Midbrain (tissue), 1 donor: ENCODE measurements around the gene CCDC126.
"Not testable (repeated sequence)": the region's sequence is repeated elsewhere in the genome, so short reads cannot be mapped to it uniquely, and the experiment has no call there.

Source experiments
- DNase-seq: peaks from one replicate; lab custom pipeline; 2025; lab: John Stamatoyannopoulos, UW

Gene CCDC126

GRCh38 chr7:23628370-23628769 lies 31.2 kb downstream of the CCDC126 start:
- DNase-seq, result no peak

- no peak for DNase-seq
Observed at GRCh38 chr7:23633417-23633816, 36.2 kb downstream of the CCDC126 start.

- DNase-seq, result no peak
Observed at GRCh38 chr7:23645822-23646221, 48.6 kb downstream of the CCDC126 start.

DNA sequence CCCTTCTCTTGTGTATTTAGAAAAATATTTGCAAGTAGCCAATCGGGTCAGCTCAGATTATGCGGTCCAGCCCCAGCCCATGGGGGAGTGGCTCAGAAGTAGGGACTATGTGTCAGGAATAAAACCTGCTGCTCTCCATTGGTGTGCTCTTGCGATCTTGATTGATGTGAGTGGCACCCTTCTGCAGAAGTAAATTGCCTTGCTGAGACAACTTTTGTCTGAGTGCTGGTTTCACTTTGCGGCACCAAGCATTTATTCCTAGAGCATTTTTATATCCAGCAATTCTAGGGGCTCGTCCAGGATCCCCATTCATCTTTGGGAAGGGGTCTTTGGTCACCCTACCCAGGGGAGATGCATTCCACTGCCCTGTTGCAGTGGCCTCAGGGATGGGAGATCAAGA lies 56.8 kb downstream of the CCDC126 start:
- no peak for DNase-seq

DNA sequence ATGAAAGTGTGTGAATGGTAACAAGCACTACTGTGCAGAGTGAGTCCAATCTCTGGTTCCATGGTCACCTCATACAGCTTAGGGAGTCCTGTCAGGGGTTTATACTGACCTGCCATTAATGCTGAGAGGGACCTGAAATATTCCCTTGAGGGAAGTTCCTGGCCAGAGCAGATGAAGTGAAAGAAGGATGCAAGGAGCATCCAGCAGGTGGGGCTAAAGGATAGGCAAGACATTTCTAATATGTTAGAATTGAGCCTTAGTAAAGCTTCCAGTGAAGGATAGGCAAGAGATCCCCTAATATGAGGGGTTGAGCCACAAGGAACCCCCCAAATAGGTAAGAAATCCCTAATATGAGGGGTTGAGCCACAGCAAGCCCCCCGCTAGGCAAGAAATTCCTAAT lies 57.3 kb downstream of the CCDC126 start:
- DNase-seq, result peak; percentile 25

DNA sequence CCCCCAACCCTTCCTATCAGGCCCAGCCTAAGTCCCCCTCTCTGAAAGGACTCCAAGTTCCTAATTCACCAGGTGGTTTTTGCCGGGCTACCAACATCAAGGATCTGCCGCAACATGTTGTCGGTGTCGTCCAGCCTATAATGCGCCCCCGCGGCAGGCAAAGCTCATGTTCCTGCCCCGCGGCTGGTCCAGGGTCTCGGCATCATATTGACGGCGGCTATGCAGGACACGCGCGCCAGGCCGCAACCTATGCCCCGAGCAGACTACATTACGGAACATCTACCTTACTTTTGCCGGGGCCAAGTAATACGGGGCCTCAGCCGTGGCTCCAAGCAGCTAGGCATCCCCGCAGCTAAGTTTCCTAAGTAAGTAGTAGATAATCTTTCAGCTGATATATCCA lies 58.3 kb downstream of the CCDC126 start:
- DNase-seq, result no peak

DNA sequence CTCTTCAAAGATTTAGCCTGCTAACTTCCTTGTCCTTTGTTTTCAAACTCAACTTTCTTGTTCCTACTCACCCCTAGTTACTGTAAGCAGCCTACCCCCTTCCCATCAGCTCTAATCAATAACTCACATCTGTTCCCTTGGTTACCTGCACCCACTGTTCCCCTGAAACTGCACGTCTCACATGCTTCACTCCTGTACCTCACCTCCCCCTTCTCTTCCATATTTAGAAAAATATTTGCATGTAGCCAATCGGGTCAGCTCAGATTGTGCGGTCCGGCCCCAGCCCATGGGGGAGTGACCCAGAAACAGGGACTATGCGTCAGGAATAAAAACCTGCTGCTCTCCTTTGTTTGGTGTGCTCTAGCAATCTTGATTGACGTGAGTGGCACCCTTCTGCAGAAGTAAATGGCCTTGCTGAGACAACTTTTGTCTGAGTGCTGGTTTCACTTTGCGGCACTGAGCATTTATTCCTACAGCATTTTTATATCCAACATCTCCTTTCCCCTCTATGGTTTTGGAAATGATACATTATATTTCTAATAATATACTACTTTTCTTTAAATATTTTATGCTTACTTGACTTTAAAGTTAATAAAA lies 61.7 kb downstream of the CCDC126 start:
- no peak for DNase-seq

DNA sequence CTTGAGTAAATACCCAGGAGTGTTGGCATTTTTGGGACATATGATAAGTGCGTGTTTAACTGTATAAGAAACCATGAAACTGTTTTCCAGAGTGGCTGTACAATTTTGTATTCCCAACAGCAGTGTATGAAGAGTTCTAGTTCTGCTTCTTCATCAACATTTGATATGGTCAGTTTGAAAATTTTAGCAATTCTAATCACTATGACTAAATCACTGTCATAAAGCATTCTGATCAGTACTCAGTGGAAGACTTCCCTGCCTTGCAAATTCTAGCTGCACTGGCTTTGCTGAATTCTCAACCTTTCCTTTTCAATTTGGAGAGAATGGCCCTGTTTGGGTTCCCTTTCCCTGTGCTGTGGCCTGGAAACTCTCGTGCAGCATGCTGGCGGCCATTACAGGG lies 64.2 kb downstream of the CCDC126 start:
- no peak for DNase-seq

DNA sequence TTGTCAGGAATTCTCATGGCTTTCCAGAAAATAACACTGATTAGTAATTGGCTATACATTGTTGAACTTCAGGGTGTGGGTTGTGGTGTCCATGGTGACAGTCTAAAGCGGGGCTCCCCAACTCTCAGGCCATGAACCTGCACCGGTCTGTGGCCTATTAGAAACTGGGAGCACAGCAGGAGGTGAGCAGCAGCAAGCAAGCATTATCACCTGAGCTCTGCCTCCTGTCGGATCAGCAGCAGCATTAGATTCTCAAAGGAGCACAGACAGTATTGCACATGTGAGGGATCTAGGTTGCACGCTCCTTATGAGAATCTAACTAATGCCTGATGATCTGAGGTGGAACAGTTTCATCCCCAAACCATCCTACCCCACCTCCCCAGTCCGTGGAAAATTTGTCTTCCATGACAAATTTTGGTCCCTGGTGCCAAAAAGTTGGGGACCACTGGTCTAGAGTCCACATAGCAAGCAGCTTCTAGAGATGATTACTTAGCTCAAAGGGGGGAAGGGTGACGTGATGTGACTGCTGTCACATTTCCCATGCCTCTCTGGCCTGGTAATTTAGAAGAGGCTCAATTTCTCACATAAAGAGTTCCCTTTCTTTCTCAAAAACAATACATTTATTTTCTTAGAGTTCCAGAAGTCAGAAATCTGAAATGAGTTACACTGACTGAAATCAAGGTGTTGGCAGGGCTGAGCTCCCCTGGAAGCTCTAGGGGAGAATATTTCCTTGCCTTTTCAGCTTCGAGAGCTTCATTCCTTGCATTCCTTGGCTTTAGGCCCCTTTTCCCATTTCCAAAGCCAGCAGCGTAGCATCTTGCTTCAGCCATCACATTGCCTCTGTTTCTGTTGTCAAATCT lies 65.2 kb downstream of the CCDC126 start:
- DNase-seq, result no peak

- DNase-seq, result no peak
Observed at GRCh38 chr7:23662984-23663313, 65.8 kb downstream of the CCDC126 start.

DNA sequence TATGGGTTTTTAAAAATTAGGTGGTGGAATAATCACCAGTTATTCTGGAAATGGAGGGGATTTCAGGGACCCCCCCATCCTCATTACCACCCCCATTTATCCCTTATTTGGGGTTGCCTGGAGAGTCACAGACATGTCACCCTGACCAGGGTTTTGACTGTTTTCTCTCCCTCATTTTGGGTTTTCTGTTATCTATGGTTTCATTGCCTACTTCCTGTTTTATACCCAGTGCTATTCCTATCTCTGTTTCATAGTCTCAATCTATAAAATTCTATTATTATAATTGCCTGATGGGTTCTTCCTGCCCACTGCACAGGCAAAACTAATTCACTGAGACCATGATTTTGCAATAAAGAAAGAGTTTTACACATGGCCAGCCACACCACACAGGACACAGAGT lies 66.9 kb downstream of the CCDC126 start:
- no peak for DNase-seq

DNA sequence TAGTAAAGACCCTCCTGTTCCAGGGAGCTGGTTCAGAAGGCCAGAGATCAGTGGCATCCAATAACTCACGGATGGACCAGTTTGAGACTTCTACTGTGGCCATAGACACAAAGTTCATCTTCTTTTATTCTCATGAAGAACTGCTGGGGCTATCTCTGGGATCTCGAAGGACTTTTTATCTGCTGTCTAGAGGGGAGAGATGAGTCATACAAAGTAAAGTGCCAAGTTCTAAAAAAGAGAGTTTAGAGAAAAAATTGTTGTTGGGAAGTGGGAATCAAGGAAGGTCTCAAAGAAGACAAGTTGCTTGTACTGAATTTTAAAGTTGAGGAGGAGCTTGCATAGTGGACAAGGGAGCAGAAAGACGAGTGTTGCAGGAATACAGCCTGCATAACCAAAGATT lies 74.9 kb downstream of the CCDC126 start:
- DNase-seq, result no peak

DNA sequence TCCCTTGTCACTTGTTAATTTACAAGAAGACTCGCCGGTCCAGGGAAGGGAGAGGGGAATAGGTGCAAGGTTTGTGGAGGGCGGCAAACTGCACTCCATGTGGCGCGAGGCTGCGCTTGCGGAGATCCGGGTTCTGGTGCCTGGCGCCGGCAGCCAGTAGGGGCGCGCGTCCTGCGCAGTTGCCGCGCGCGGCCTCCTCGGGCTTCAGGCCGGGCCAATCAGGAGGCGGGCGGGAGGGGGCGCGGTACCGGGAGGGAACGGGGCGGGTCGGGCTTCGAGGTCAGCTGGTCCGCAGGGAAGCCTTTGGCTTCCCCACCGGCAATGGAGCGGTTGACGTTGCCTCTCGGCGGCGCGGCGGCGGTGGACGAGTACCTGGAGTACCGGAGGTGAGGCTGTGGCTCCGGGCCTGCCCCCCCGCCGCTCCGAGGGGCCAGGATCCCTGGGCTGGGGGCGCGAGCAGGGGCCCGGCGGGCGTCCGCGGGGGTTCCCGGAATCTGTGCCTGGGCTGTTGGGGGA lies 82.8 kb downstream of the CCDC126 start, which contains the start of gene FAM221A:
TSS of gene FAM221A (plus strand) at position 302 of the 516 bp plus-strand sequence. CDS start at position 322, 20 bp downstream.
- DNase-seq, result peak; percentile 95

DNA sequence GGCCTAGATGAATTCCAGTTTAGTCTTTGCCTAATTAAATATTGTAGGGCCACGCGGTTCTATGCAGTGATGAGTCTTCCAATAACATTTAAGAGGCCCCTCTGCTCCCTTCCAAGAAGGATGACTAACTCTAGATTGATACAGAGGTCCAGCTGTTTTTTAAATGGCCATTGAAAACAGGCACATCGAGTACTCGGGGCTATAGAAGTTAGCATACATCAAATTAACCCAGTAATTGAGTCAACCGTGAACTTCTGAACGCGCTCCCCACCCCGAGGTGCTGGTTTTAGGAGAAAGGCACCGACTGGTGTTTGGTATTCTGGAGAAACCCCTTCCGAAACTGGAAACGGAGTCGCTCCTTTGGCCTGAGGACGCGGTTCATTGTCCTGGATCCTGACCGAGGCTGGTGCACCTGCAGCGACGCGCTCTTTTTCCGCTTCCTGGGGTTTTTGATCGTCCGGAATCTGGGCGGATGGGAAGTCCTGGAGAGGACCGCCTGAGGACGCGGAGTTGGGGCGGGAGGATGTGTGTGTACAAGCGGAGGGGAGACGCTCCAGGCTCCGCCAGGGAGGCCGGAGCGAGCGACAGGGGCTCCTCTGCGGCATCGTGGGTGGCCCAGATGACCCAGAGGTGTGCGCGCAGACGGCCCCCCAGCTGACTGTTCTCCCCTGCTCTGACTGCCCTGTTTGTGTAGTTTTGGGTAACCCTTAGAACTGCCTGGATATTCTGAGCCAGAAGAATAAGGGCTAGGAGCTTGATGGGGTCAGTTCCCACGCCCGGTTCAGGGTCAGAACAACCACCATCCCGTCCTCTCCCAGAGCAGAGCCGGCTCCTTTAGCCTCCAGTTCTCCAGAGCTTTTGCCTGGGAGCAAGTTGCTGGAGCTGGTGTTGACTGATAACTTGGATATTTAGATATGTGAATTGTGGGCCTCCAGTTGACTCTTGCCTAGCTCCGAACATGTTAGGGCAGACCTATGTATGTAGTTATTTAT lies 83.5 kb downstream of the CCDC126 start:
- peak; percentile 45 for DNase-seq

DNA sequence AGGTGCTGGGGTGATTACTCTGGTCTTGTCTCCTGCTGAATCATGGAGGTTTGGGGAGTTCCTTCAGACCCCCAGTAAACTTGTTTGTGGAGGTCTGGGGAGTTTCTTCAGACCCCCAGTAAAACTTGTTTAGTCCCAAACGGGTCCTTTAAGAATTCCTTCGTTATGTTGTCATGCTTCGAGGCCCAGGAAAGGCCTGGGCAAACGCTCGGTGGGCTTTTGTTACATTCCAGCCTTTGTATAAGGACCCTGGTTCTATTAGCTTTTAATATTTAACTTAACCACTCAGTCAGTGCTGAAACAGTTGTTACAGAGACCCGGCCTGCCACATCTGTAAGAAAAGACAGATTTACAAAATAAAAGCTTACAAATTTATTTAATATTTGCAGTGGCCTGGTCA lies 86.9 kb downstream of the CCDC126 start:
- not testable (repeated sequence) for DNase-seq

GRCh38 chr7:23685731-23686130 lies 88.5 kb downstream of the CCDC126 start:
- DNase-seq, result no peak

- no peak for DNase-seq
Observed at GRCh38 chr7:23687011-23687410, 89.8 kb downstream of the CCDC126 start.

DNA sequence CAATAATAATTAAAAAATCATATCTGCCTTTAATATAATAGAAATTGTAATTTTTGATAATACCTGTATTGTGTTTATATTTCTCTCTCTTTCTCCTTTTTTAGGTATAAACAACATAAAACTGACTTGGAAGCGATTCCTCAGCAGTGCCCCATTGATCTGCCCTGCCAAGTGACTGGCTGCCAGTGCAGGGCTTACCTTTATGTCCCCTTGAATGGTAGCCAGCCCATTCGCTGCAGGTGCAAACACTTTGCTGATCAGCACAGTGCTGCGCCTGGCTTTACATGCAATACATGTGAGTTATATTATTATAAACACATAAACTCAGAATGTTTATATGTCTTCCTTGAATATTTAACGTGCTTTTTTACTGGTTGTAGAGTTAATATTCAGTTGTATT lies 92.0 kb downstream of the CCDC126 start:
- no peak for DNase-seq

GRCh38 chr7:23691320-23691719 lies 94.1 kb downstream of the CCDC126 start:
- no peak for DNase-seq

GRCh38 chr7:23693224-23693623 lies 96.0 kb downstream of the CCDC126 start:
- no peak for DNase-seq
